ENCODE measurements around the gene NLRC5. TPM values are rescaled to one million over a fixed set of nuclear protein-coding genes. Genes with fewer than 3 reads are reported as not detected.

Gene NLRC5
- total RNA-seq, 5 donors from 2014 or later (not counting 1 experiment from before 2014, with no cell fraction given): 390 to 711 (median 496) TPM

DNA sequence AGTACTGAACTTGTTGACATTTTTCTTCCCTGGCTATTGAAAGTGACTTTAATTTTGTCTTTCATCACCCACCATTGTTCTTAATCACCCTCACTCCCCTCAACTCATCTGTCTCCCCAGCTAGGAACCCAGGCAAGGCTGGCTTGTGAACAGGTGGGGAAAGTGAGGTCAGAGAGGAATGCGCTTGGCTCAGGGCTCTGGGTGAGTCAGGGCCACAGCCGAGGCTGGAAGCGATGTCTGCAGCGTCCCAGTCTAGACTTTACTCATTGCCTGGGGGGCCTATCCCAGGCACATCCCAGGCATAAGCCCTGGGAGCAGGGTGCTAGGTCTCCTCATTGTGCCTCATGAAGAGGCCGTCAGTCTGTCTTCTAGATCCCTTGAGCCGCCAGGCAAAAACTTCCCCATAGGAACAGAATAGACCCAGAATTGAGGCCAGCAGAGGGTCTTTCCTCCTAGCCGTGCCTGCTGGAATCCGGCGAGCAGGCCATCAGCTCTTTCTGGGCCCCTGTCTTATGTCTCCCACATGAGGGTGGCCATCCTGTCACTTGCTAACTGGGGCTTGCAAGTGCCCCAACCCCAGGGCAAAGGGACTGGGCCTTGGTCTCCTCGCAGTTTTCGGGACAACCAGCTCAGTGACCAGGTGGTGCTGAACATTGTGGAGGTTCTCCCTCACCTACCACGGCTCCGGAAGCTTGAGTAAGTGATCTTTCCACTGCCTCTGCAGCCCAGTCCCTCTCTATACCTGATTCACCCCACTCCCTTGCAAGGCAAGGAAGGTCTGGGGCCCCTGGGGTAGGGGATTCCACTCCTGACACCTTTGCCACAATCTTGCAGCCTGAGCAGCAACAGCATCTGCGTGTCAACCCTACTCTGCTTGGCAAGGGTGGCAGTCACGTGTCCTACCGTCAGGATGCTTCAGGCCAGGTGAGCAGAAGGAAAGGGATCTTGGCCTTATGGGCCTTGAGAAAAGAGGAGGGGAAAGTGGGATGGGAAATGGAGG is 40.1 kb downstream of the NLRC5 start:
- CTCF ChIA-PET: interaction anchor here (0.5 to 0.8 kb wide), 4 partner anchors 9 to 386 kb away, joined by 3 to 6 read pairs (median 6); no protein-coding TSS in a partner anchor
- peak in 1 of 4 experiments; percentile 56 for ATAC-seq (replicated peaks in 1 of 4)
- POLR2A ChIA-PET: interaction anchor here in 1 of 2 donors (0.5 to 0.7 kb wide), 3 partner anchors 16 to 140 kb away, joined by 3 to 7 read pairs (median 4); no protein-coding TSS in a partner anchor
- peak in 14 of 35 experiments; percentile 16 to 63 (median 30) for DNase-seq
- Histone ChIP-seq H3K36me3 (ENCODE audit: control insufficient read depth in 2 of 2, extremely low read depth in 1 of 2, insufficient read depth in 1 of 2, low read length in 1 of 2) (peaks cover 24 to 93% of the 10 kb centered on the region in 2 donors), H3K27ac (ENCODE audit: low read length) (peak overlapping the region; percentile 22), H3K4me1 (ENCODE audit: control insufficient read depth in 1 of 2, extremely low read depth in 1 of 2, insufficient read depth in 2 of 2, low read length in 2 of 2) (peaks cover 13 to 91% of the 10 kb centered on the region in 2 experiments), H3K27me3 (replicated peaks in 1 of 2; ENCODE audit: control insufficient read depth in 2 of 2, extremely low read depth in 1 of 2, insufficient read depth in 2 of 2, low read length in 1 of 2) (no peaks in the 10 kb centered on the region), H3K4me3 (ENCODE audit: control insufficient read depth in 1 of 2, extremely low read depth in 1 of 2, low read length in 1 of 2) (no peak overlapping the region), H3K9me3 (no peaks in the 10 kb centered on the region)
- peaks cover 64% of the 10 kb centered on the region for H3K36me3 Mint-ChIP-seq
- peak overlapping the region; percentile 82 to 91 for H3K27ac Mint-ChIP-seq
- whole genome bisulfite sequencing (ENCODE audit: insufficient coverage): 95% methylated on average over 10 of the region's 16 CpGs
- no peaks in the 10 kb centered on the region for H3K27me3 Mint-ChIP-seq
- H3K4me3 Mint-ChIP-seq: peak overlapping the region in 1 of 3 donors; percentile 38
- H3K4me1 Mint-ChIP-seq: peaks cover 65 to 86% (median 79%) of the 10 kb centered on the region in 3 donors
- H3K9me3 Mint-ChIP-seq: no peaks in the 10 kb centered on the region

DNA sequence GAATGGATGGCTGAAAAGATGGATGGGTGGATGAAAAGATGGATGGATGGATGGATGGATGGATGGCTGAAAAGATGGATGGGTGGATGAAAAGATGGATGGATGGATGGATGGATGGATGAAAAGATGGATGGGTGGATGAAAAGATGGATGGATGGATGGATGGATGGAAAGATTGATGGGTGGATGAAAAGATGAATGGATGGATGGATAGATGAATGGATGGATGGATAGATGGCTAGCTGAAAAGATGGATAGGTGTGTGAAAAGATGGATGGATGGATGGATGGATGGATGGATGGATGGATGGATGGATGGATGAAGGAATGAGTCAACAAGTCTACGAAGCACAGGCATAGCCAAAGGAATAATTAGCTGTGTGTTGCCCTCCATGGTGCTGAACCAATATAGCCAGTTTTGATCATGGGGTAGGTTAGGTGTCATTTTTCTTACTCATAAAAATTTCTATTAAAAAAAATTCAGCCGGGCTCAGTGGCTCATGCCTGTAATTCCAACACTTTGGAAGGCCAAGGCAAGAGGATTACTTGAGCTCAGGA is 41.1 kb downstream of the NLRC5 start:
- DNase-seq (no peak), ATAC-seq (replicated peaks in 1 of 4) (no peak)
- Histone ChIP-seq H3K4me1 (ENCODE audit: control insufficient read depth in 1 of 2, extremely low read depth in 1 of 2, insufficient read depth in 2 of 2, low read length in 2 of 2) (peaks cover 13 to 91% of the 10 kb centered on the region in 2 experiments), H3K27me3 (replicated peaks in 1 of 2; ENCODE audit: control insufficient read depth in 2 of 2, extremely low read depth in 1 of 2, insufficient read depth in 2 of 2, low read length in 1 of 2) (no peaks in the 10 kb centered on the region), H3K4me3 (ENCODE audit: control insufficient read depth in 1 of 2, extremely low read depth in 1 of 2, low read length in 1 of 2) (no peak overlapping the region), H3K36me3 (ENCODE audit: control insufficient read depth in 2 of 2, extremely low read depth in 1 of 2, insufficient read depth in 1 of 2, low read length in 1 of 2) (peaks cover 28 to 95% of the 10 kb centered on the region in 2 donors), H3K27ac (ENCODE audit: low read length) (peak overlapping the region; percentile 22), H3K9me3 (no peaks in the 10 kb centered on the region)
- ChIA-PET POLR2A (interaction anchor here (0.6 to 0.7 kb wide), 3 partner anchors 32 to 402 kb away, joined by 3 to 6 read pairs (median 3); no protein-coding TSS in a partner anchor), CTCF (interaction anchor here (0.5 to 0.9 kb wide), 6 partner anchors 8 to 706 kb away, joined by 3 to 6 read pairs (median 5); no protein-coding TSS in a partner anchor)
- H3K9me3 Mint-ChIP-seq: no peaks in the 10 kb centered on the region
- H3K4me3 Mint-ChIP-seq: peak overlapping the region in 1 of 3 donors; percentile 38
- H3K4me1 Mint-ChIP-seq: peaks cover 66 to 86% (median 80%) of the 10 kb centered on the region in 3 donors
- peak overlapping the region; percentile 82 to 91 for H3K27ac Mint-ChIP-seq
- H3K36me3 Mint-ChIP-seq: peaks cover 68% of the 10 kb centered on the region
- WGBS (ENCODE audit: insufficient coverage): no CpG with 5 or more reads among the region's 2 CpGs
- H3K27me3 Mint-ChIP-seq: no peaks in the 10 kb centered on the region

DNA sequence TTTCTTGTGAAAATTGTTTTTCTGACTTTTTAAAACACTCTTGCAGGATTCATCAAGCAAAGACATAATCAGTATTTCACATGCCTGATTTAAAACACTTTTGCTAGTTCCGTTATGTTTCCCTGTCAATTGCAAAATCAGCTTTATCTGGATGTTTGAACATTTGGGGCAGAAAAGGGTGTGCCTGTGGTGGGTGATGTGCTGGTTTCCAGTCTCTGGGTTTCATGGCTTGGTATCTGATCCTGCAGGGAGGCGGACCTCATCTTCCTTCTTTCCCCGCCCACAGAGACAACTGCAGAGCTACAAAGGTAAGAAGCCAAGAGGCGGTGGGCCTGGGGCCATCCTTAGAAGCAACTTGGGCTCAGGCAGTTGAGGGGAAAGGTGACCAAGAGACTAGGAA is 41.8 kb downstream of the NLRC5 start:
- CTCF ChIA-PET: interaction anchor here in 1 of 2 donors (0.5 to 0.9 kb wide), 3 partner anchors 10 to 27 kb away, joined by 3 to 4 read pairs (median 3); no protein-coding TSS in a partner anchor
- Histone ChIP-seq H3K27ac (ENCODE audit: low read length) (peak overlapping the region; percentile 3), H3K4me1 (ENCODE audit: control insufficient read depth in 1 of 2, extremely low read depth in 1 of 2, insufficient read depth in 2 of 2, low read length in 2 of 2) (peaks cover 15 to 91% of the 10 kb centered on the region in 2 experiments), H3K4me3 (ENCODE audit: control insufficient read depth in 1 of 2, extremely low read depth in 1 of 2, low read length in 1 of 2) (no peak overlapping the region), H3K9me3 (no peaks in the 10 kb centered on the region), H3K27me3 (replicated peaks in 1 of 2; ENCODE audit: control insufficient read depth in 2 of 2, extremely low read depth in 1 of 2, insufficient read depth in 2 of 2, low read length in 1 of 2) (no peaks in the 10 kb centered on the region), H3K36me3 (ENCODE audit: control insufficient read depth in 2 of 2, extremely low read depth in 1 of 2, insufficient read depth in 1 of 2, low read length in 1 of 2) (peaks cover 28 to 95% of the 10 kb centered on the region in 2 donors)
- 100% methylated on average over 1 of the region's 4 CpGs for WGBS (ENCODE audit: insufficient coverage)
- Mint-ChIP-seq H3K4me3 (no peak overlapping the region), H3K27ac (peak overlapping the region; percentile 87 to 88), H3K27me3 (no peaks in the 10 kb centered on the region), H3K4me1 (peaks cover 69 to 86% (median 80%) of the 10 kb centered on the region in 3 donors), H3K36me3 (peaks cover 72% of the 10 kb centered on the region), H3K9me3 (no peaks in the 10 kb centered on the region)
- DNase-seq: no peak
- POLR2A ChIA-PET: interaction anchor here (0.6 to 0.7 kb wide), 2 partner anchors 33 to 402 kb away, joined by 3 to 6 read pairs; no protein-coding TSS in a partner anchor
- no peak for ATAC-seq (replicated peaks in 1 of 4)

DNA sequence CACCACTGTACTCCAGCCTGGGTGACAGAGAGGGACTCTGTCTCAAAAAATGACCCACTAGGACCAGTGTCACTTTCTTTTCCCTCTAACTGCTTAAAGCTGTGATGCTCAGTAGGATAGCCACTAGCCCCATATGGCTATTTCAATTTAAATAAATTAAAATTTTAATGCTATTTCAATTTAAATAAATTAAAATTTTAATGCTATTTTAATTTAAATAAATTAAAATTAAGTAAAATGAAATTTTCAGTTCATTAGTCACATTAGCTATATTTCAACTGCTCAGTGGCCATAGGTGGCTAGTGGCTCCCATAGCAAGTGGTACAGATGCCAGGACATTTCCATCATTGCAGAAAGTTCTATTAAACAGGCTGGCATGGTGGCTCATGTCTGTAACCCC is 43.0 kb downstream of the NLRC5 start:
- peaks cover 32 to 94% of the 10 kb centered on the region in 2 donors for H3K36me3 ChIP-seq (ENCODE audit: control insufficient read depth in 2 of 2, extremely low read depth in 1 of 2, insufficient read depth in 1 of 2, low read length in 1 of 2)
- no peak overlapping the region for H3K4me3 Mint-ChIP-seq
- DNase-seq (no peak), ATAC-seq (replicated peaks in 1 of 4) (no peak)
- H3K4me3 ChIP-seq (ENCODE audit: control insufficient read depth in 1 of 2, extremely low read depth in 1 of 2, low read length in 1 of 2): no peak overlapping the region
- peaks cover 66% of the 10 kb centered on the region for H3K36me3 Mint-ChIP-seq
- peak overlapping the region; percentile 3 for H3K27ac ChIP-seq (ENCODE audit: low read length)
- no peaks in the 10 kb centered on the region for H3K9me3 ChIP-seq
- ChIA-PET POLR2A (interaction anchor here (0.6 to 0.9 kb wide), 2 partner anchors 13 to 17 kb away, joined by 3 read pairs; no protein-coding TSS in a partner anchor), CTCF (interaction anchor here in 1 of 2 donors (0.9 kb wide), 1 partner anchor 12 kb away, joined by 3 read pairs; no protein-coding TSS in a partner anchor)
- H3K9me3 Mint-ChIP-seq: no peaks in the 10 kb centered on the region
- no peaks in the 10 kb centered on the region for H3K27me3 Mint-ChIP-seq
- H3K4me1 Mint-ChIP-seq: peaks cover 69 to 86% (median 80%) of the 10 kb centered on the region in 3 donors
- H3K27ac Mint-ChIP-seq: peak overlapping the region; percentile 88 to 99
- no peaks in the 10 kb centered on the region for H3K27me3 ChIP-seq (replicated peaks in 1 of 2; ENCODE audit: control insufficient read depth in 2 of 2, extremely low read depth in 1 of 2, insufficient read depth in 2 of 2, low read length in 1 of 2)
- H3K4me1 ChIP-seq (ENCODE audit: control insufficient read depth in 1 of 2, extremely low read depth in 1 of 2, insufficient read depth in 2 of 2, low read length in 2 of 2): peaks cover 22 to 91% of the 10 kb centered on the region in 2 experiments

DNA sequence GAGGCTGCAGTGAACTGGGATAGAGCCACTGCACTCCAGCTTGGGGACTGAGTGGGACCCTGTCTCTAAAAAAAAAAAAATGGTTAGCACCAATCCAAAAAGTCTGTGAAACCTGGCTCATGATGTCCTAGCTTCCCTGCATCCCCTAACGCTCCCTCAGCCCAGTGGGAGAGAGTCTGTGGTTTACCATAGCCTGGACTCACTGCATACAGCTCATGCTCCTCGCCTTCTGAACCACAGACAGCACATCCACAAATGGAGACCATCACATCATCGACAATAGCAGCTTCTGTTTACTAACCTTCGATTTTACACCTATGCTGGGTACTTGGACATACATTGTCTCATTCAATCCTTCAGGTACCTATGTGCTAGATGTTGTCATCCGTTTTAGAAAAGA is 43.6 kb downstream of the NLRC5 start:
- Mint-ChIP-seq H3K4me3 (no peak overlapping the region), H3K27me3 (no peaks in the 10 kb centered on the region), H3K36me3 (peaks cover 60% of the 10 kb centered on the region), H3K4me1 (peaks cover 69 to 86% (median 80%) of the 10 kb centered on the region in 3 donors), H3K9me3 (no peaks in the 10 kb centered on the region), H3K27ac (peak overlapping the region; percentile 99)
- H3K9me3 ChIP-seq: no peaks in the 10 kb centered on the region
- peaks cover 33 to 95% of the 10 kb centered on the region in 2 donors for H3K36me3 ChIP-seq (ENCODE audit: control insufficient read depth in 2 of 2, extremely low read depth in 1 of 2, insufficient read depth in 1 of 2, low read length in 1 of 2)
- 94% methylated on average over 5 of the region's 5 CpGs for WGBS (ENCODE audit: insufficient coverage)
- CTCF ChIA-PET: interaction anchor here (0.5 to 0.6 kb wide), 2 partner anchors 13 to 40 kb away, joined by 3 to 5 read pairs; no protein-coding TSS in a partner anchor
- H3K27ac ChIP-seq (ENCODE audit: low read length): peak overlapping the region; percentile 90
- no peaks in the 10 kb centered on the region for H3K27me3 ChIP-seq (replicated peaks in 1 of 2; ENCODE audit: control insufficient read depth in 2 of 2, extremely low read depth in 1 of 2, insufficient read depth in 2 of 2, low read length in 1 of 2)
- ATAC-seq (replicated peaks in 1 of 4): no peak
- DNase-seq: no peak
- H3K4me1 ChIP-seq (ENCODE audit: control insufficient read depth in 1 of 2, extremely low read depth in 1 of 2, insufficient read depth in 2 of 2, low read length in 2 of 2): peaks cover 24 to 91% of the 10 kb centered on the region in 2 experiments
- POLR2A ChIA-PET: interaction anchor here (0.6 to 0.9 kb wide), 2 partner anchors 13 to 18 kb away, joined by 3 read pairs; no protein-coding TSS in a partner anchor
- H3K4me3 ChIP-seq (ENCODE audit: control insufficient read depth in 1 of 2, extremely low read depth in 1 of 2, low read length in 1 of 2): no peak overlapping the region

Data from T-cell (primary cell).